GM12878 (cell line): Measurements from ENCODE around the gene PAF1. TPM values are rescaled to one million over a fixed set of nuclear protein-coding genes. Genes with fewer than 3 reads are reported as not detected.

ENCODE experiments used
- BACH1 ChIP-seq: fragments of 450-650 bp; IDR thresholded peaks from 2 replicates; pipeline ENCODE4 v1.6.1; 2017; ENCODE audit warnings: mild to moderate bottlenecking, borderline replicate concordance
- BMI1 ChIP-seq: fragments of 450-650 bp; IDR thresholded peaks from 2 replicates; pipeline ENCODE4 v1.6.1; 2016; ENCODE audit warnings: mild to moderate bottlenecking, moderate library complexity, borderline replicate concordance
- CEBPZ ChIP-seq: fragments of 150-350 bp; IDR thresholded peaks from 2 replicates; pipeline ENCODE4 v1.6.1; 2016; ENCODE audit warnings: low read depth, low read length
- CHD2 ChIP-seq: IDR thresholded peaks from 2 replicates; pipeline ENCODE4 v1.6.1; 2011; ENCODE audit warnings: low read depth, low read length, improper control_type of control experiment, borderline replicate concordance
- CREB1 ChIP-seq: IDR thresholded peaks from 2 replicates; pipeline ENCODE4 v1.6.1; 2012; ENCODE audit warnings: low read depth, mild to moderate bottlenecking, inconsistent platforms
- ELK1 ChIP-seq: IDR thresholded peaks from 2 replicates; pipeline ENCODE4 v1.6.1; 2012; ENCODE audit warnings: low read depth, low read length, improper control_type of control experiment
- IKZF1 ChIP-seq: fragments of 450-650 bp; conservative IDR thresholded peaks from 2 replicates; pipeline ENCODE4 v1.6.1; 2017; ENCODE audit warnings: antibody characterized with exemption, mild to moderate bottlenecking
- IRF4 ChIP-seq: IDR thresholded peaks from 2 replicates; pipeline ENCODE4 v1.6.1; 2011; ENCODE audit warnings: low read depth, low read length
- KLF5 ChIP-seq: fragments of 450-650 bp; IDR thresholded peaks from 2 replicates; pipeline ENCODE4 v1.6.1; 2014; ENCODE audit warnings: mild to moderate bottlenecking; ENCODE audit not compliant: partially characterized antibody
- NKRF ChIP-seq: fragments of 450-650 bp; conservative IDR thresholded peaks from 2 replicates; pipeline ENCODE4 v1.6.1; 2017; ENCODE audit warnings: mild to moderate bottlenecking, moderate library complexity
- NR2F1 ChIP-seq: fragments of 450-650 bp; conservative IDR thresholded peaks from 2 replicates; pipeline ENCODE4 v1.6.1; 2017; ENCODE audit warnings: mild to moderate bottlenecking
- PBX3 ChIP-seq: IDR thresholded peaks from 2 replicates; pipeline ENCODE4 v1.6.1; 2011; ENCODE audit warnings: mild to moderate bottlenecking, low read depth, low read length, moderate library complexity; ENCODE audit not compliant: insufficient replicate concordance
- SIX5 ChIP-seq: IDR thresholded peaks from 2 replicates; pipeline ENCODE4 v1.6.1; 2011; ENCODE audit warnings: mild to moderate bottlenecking, low read depth, low read length, moderate library complexity; ENCODE audit not compliant: severe bottlenecking
- SKIL ChIP-seq: fragments of 450-650 bp; IDR thresholded peaks from 2 replicates; pipeline ENCODE4 v1.6.1; 2017; ENCODE audit warnings: mild to moderate bottlenecking, low read depth, inconsistent platforms; ENCODE audit not compliant: poor library complexity, severe bottlenecking
- TAF1 ChIP-seq: IDR thresholded peaks from 2 replicates; pipeline ENCODE4 v1.6.1; 2011; ENCODE audit warnings: mild to moderate bottlenecking, low read depth, low read length, borderline replicate concordance
- ZNF622 ChIP-seq: fragments of 450-650 bp; IDR thresholded peaks from 2 replicates; pipeline ENCODE4 v1.6.1; 2017; ENCODE audit warnings: mild to moderate bottlenecking, inconsistent platforms
- polyA plus RNA-seq, 11 experiments: library from polyadenylated mRNA; depleted of rRNA in 4 of 11; unstranded in 6 of 11; stranded (reverse) in 5 of 11; fragments of >200 nt; fragmentation: Nextera tagmentation in 4 of 11; fragmentation: Illumina TruSeq in 1 of 11; extraction: Ambion mirVana in 4 of 11; extraction: Trizol in 1 of 11; gene quantifications; 1 replicate in 1 of 11; 2 replicates in 10 of 11; pipeline versions ENCODE4 v1.2.1 to v1.2.3, GENCODE V29; 2011 to 2016; ENCODE audit warnings: inconsistent platforms in 2 of 11, missing spikeins in 2 of 11, low read depth in 1 of 11
- total RNA-seq, 4 experiments: library from RNA; depleted of rRNA in 3 of 4; stranded (reverse); fragments of >200 nt in 3 of 4; fragmentation: Illumina TruSeq in 1 of 4; extraction: Trizol in 1 of 4; gene quantifications; 2 replicates each; pipeline versions ENCODE4 v1.2.1 to v1.2.3, GENCODE V29; 2013 to 2021

The PAF1 gene
- total and polyA plus RNA-seq, 10 of the 15 experiments (the other 5 are each of a cell fraction or from before 2014, with no cell fraction given), result 1.7 to 45.8 (median 39.6) TPM

- TF ChIP-seq CEBPZ (peak; percentile 32; the same call in 1 of the 2 replicates), NKRF (peak; percentile 85), CREB1 (peak; percentile 74), IKZF1 (peak; percentile 68), IRF4 (no peak), TAF1 (peak; percentile 97), CHD2 (peak; percentile 71), BACH1 (peak; percentile 59), ZNF622 (no peak), PBX3 (peak; percentile 90), SKIL (peak; percentile 65), KLF5 (peak; percentile 58), BMI1 (peak; percentile 82), SIX5 (peak; percentile 54), ELK1 (no peak), NR2F1 (peak; percentile 38; the same call in 1 of the 2 replicates)
These were observed 48.9 kb downstream of the PAF1 start, which contains the start of gene SAMD4B (continued) for GRCh38 chr19:39341719-39342604.
